Tibial nerve (tissue), 4 donors: ENCODE results near the gene BOC. TPM values are rescaled to one million over a fixed set of nuclear protein-coding genes. Genes with fewer than 3 reads are reported as not detected.

ENCODE experiments used
- DNase-seq, 2 donors: peaks; one replicate each; pipeline ENCODE4 v3.0.0-alpha.2; 2019; ENCODE audit warnings: low spot score in 2 of 2
- H3K27ac ChIP-seq, 4 donors: fragments of 200-600 bp; sonication (generic) in 3 of 4; one replicate each; pipeline ENCODE4 v1.5.1; 2017 to 2019; ENCODE audit warnings: mild to moderate bottlenecking in 1 of 4
- H3K27me3 ChIP-seq, 2 donors: fragments of 200-600 bp; sonication (generic) in 1 of 2; one replicate each; pipeline versions ENCODE4 v1.5.1 to v1.6.0; 2017 to 2019
- H3K36me3 ChIP-seq, 3 donors: fragments of 200-600 bp; sonication (generic); one replicate each; pipeline ENCODE4 v1.5.1; 2018 to 2019
- H3K4me1 ChIP-seq, 4 donors: fragments of 200-600 bp; sonication (generic) in 3 of 4; one replicate each; pipeline ENCODE4 v1.5.1; 2017 to 2019
- H3K4me3 ChIP-seq, 4 donors: fragments of 200-600 bp; sonication (generic) in 3 of 4; one replicate each; pipeline ENCODE4 v1.5.1; 2017 to 2019; ENCODE audit warnings: mild to moderate bottlenecking in 1 of 4, moderate library complexity in 1 of 4
- H3K9me3 ChIP-seq, 4 donors: fragments of 200-600 bp; sonication (generic) in 3 of 4; one replicate each; pipeline ENCODE4 v1.5.1; 2017 to 2019
- EP300 ChIP-seq, 2 donors: sonication (generic); formaldehyde crosslinking; IDR thresholded peaks; one replicate each; pipeline ENCODE4 v1.6.1; 2017; ENCODE audit warnings: antibody characterized with exemption in 2 of 2, mild to moderate bottlenecking in 1 of 2
- POLR2A ChIP-seq, 2 donors: fragments of 450-650 bp; IDR thresholded peaks; one replicate each; pipeline ENCODE4 v1.6.1; 2017; ENCODE audit warnings: antibody characterized with exemption in 2 of 2, mild to moderate bottlenecking in 2 of 2, moderate library complexity in 2 of 2
- WGBS, 2 donors: methylation state at CpG; one replicate each; pipeline ENCODE4 v1.1.5; 2018; 5-methylcytosine and 5-hydroxymethylcytosine counted together
- total RNA-seq, 4 donors: library from RNA; depleted of rRNA; stranded (reverse); fragments of >200 nt; gene quantifications; one replicate each; pipeline ENCODE4 v1.1.0, GENCODE V29; 2016
- TF ChIP-seq, protein P1 (sequence below), 5 experiments: fragments of 200-600 bp in 3 of 5; fragments of 450-650 bp in 2 of 5; sonication (generic) in 3 of 5; IDR thresholded peaks; one replicate each; pipeline ENCODE4 v1.5.1; 2016 to 2019; ENCODE audit warnings: antibody characterized with exemption in 5 of 5, mild to moderate bottlenecking in 3 of 5, moderate library complexity in 2 of 5

Gene BOC
- total RNA-seq, 4 donors from 2014 or later, result 27.6 to 63.2 (median 48.1) TPM

DNA sequence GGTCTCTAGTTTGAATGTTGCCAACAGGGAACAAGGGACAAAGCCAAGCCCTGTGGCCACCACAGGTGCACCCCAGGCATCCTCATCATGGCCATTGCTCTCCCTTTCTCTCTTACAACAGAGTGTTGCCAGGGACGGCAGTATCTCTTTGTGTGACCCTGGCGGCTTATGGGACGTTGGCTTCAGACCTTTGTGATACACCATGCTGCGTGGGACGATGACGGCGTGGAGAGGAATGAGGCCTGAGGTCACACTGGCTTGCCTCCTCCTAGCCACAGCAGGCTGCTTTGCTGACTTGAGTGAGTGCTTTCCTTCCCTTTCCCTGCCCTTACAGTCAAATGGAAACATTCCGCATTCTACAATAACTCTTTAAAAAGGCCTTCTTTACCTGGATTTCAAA lies 38.2 kb downstream of the BOC start:
- DNase-seq, result no peak
- Histone ChIP-seq H3K27me3 (no peaks in the 10 kb centered on the region), H3K27ac (peak overlapping the region in 2 of 4 donors; percentile 85 to 91), H3K4me3 (no peak overlapping the region), H3K36me3 (peaks cover 0 to 16% (median 0%) of the 10 kb centered on the region in 3 donors), H3K9me3 (no peaks in the 10 kb centered on the region), H3K4me1 (peaks cover 6 to 62% (median 31%) of the 10 kb centered on the region in 4 donors)
- TF ChIP-seq, protein P1, sequence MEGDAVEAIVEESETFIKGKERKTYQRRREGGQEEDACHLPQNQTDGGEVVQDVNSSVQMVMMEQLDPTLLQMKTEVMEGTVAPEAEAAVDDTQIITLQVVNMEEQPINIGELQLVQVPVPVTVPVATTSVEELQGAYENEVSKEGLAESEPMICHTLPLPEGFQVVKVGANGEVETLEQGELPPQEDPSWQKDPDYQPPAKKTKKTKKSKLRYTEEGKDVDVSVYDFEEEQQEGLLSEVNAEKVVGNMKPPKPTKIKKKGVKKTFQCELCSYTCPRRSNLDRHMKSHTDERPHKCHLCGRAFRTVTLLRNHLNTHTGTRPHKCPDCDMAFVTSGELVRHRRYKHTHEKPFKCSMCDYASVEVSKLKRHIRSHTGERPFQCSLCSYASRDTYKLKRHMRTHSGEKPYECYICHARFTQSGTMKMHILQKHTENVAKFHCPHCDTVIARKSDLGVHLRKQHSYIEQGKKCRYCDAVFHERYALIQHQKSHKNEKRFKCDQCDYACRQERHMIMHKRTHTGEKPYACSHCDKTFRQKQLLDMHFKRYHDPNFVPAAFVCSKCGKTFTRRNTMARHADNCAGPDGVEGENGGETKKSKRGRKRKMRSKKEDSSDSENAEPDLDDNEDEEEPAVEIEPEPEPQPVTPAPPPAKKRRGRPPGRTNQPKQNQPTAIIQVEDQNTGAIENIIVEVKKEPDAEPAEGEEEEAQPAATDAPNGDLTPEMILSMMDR (IDR thresholded peaks at IDR 0.05), result no peak
- TF ChIP-seq EP300 (IDR thresholded peaks at IDR 0.05) (no peak), POLR2A (IDR thresholded peaks at IDR 0.05) (no peak)
- WGBS, 2 donors, result 89 to 96% methylated on average over 8 of the region's 8 CpGs

- 96 to 98% methylated on average over 8 to 14 of the region's 14 CpGs for WGBS, 2 donors
- TF ChIP-seq EP300 (IDR thresholded peaks at IDR 0.05) (no peak), POLR2A (IDR thresholded peaks at IDR 0.05) (no peak)
- TF ChIP-seq, protein P1 (IDR thresholded peaks at IDR 0.05), result no peak
- DNase-seq, result no peak
- H3K27ac ChIP-seq, result no peak overlapping the region
- no peaks in the 10 kb centered on the region for H3K27me3 ChIP-seq
- peaks cover 6 to 59% (median 32%) of the 10 kb centered on the region in 4 donors for H3K4me1 ChIP-seq
- peaks cover 0 to 16% (median 0%) of the 10 kb centered on the region in 3 donors for H3K36me3 ChIP-seq
- no peaks in the 10 kb centered on the region for H3K9me3 ChIP-seq
- no peak overlapping the region for H3K4me3 ChIP-seq
These were observed 39.2 kb downstream of the BOC start for GRCh38 chr3:113250566-113250965.

DNA sequence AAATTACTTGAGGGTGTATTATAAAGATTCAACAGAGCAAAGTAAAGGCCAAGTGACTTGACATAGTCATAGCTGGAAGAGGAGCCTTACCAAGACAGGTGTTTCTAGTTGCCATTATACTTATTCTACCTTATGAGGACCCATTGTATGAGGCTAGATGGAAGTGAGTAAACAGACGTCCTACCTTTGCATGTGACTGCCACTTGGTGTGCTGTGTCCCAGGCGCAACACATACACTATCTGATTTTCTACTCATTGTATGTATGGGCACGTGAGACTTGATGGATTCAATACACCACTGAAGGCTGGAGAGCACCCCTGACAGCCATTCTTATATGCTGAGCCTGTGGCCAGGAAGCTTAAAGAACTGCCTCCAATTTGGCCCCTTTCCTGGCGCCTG lies 40.5 kb downstream of the BOC start:
- H3K4me1 ChIP-seq, result peaks cover 2 to 47% (median 23%) of the 10 kb centered on the region in 4 donors
- TF ChIP-seq EP300 (IDR thresholded peaks at IDR 0.05), result no peak
- no peak for TF ChIP-seq POLR2A (IDR thresholded peaks at IDR 0.05)
- TF ChIP-seq, protein P1 (IDR thresholded peaks at IDR 0.05), result no peak
- DNase-seq, result no peak
- 89 to 97% methylated on average over 4 of the region's 4 CpGs for WGBS, 2 donors
- no peaks in the 10 kb centered on the region for H3K9me3 ChIP-seq
- H3K27me3 ChIP-seq, result no peaks in the 10 kb centered on the region
- H3K4me3 ChIP-seq, result no peak overlapping the region
- peak overlapping the region in 1 of 4 donors; percentile 52 for H3K27ac ChIP-seq
- H3K36me3 ChIP-seq, result peaks cover 0 to 16% (median 0%) of the 10 kb centered on the region in 3 donors

DNA sequence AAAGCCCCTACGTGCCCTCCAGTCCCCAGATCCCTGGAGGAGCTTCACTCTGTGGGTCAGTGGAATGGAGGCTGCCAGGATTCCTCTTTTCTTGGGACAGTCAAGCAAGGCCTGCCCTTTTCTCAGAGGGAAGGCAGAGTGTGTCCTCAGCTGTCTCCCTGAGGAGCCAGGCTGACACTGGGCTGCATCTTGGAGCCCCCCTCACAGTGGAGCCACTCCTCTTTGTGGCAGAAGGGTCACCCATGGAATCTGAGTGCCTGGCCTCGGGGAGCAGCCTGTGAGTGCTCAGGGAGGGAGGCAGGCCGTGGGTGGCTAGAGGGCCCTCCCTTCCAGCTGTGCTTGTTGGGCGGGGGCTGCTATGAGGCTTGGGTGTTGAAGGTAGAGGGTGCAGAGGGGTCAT lies 41.2 kb downstream of the BOC start:
- Histone ChIP-seq H3K9me3 (no peaks in the 10 kb centered on the region), H3K4me3 (no peak overlapping the region), H3K27me3 (no peaks in the 10 kb centered on the region), H3K4me1 (peaks cover 0 to 39% (median 18%) of the 10 kb centered on the region in 4 donors), H3K27ac (peak overlapping the region in 2 of 4 donors; percentile 32 to 52), H3K36me3 (peaks cover 0 to 16% (median 0%) of the 10 kb centered on the region in 3 donors)
- WGBS, 2 donors, result 79% methylated on average over 2 to 4 of the region's 4 CpGs
- DNase-seq, result no peak
- TF ChIP-seq, protein P1 (IDR thresholded peaks at IDR 0.05), result no peak
- no peak for TF ChIP-seq EP300 (IDR thresholded peaks at IDR 0.05)
- TF ChIP-seq POLR2A (IDR thresholded peaks at IDR 0.05), result no peak

DNA sequence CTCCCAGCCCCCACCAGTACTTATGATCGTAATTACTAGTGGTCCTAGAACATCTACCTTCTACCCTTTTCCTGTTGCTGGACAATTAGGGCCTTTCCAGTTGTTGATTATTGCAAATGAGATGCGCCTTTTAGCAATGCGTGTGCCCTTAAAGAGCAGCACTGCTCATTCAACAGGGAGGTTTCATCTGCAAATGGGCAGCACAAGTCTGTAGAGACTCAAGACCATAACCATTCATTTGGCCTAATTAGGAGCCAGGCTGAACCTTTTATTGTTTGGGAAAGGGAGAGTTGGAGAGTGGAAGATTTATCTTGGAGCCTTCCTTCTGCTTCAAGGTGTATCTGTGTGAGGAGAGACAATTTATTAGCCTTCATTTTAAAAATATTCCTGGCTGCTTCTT lies 42.3 kb downstream of the BOC start:
- 83 to 85% methylated on average over 3 of the region's 3 CpGs for WGBS, 2 donors
- H3K4me1 ChIP-seq, result peaks cover 0 to 28% (median 14%) of the 10 kb centered on the region in 4 donors
- no peaks in the 10 kb centered on the region for H3K9me3 ChIP-seq
- H3K27me3 ChIP-seq, result no peaks in the 10 kb centered on the region
- H3K4me3 ChIP-seq, result no peak overlapping the region
- peak overlapping the region in 3 of 4 donors; percentile 6 to 80 (median 50) for H3K27ac ChIP-seq
- TF ChIP-seq, protein P1 (IDR thresholded peaks at IDR 0.05), result no peak
- no peak for TF ChIP-seq POLR2A (IDR thresholded peaks at IDR 0.05)
- TF ChIP-seq EP300 (IDR thresholded peaks at IDR 0.05), result no peak
- no peak for DNase-seq
- H3K36me3 ChIP-seq, result peaks cover 0 to 16% (median 0%) of the 10 kb centered on the region in 3 donors
